ENCODE data around the gene NTN4. TPM values are rescaled to one million over a fixed set of nuclear protein-coding genes. Genes with fewer than 3 reads are reported as not detected.

The NTN4 gene
- total and polyA plus RNA-seq, 10 of the 15 experiments (the other 5 are each of a cell fraction or from before 2014, with no cell fraction given): 0.15 TPM; not detected in 9

- TF ChIP-seq WRNIP1 (IDR thresholded peaks at IDR 0.05; ENCODE audit: borderline replicate concordance, low read depth, low read length) (no peak), NRF1 (conservative IDR thresholded peaks at IDR 0.05; ENCODE audit: low read depth, low read length) (no peak), CHD4 (IDR thresholded peaks at IDR 0.05) (no peak), PAX8 (IDR thresholded peaks at IDR 0.05) (no peak), RAD21 (IDR thresholded peaks at IDR 0.05; ENCODE audit: insufficient read depth, low read depth, low read length) (no peak), ZBTB40 (IDR thresholded peaks at IDR 0.05; ENCODE audit: borderline replicate concordance) (no peak)
Observed at GRCh38 chr12:95766356-95767019, 24.1 kb downstream of the NTN4 start (continued).

- POLR2A ChIA-PET: no interaction called here
- RAD21 ChIA-PET (ENCODE audit: unreplicated experiment): interaction anchor here (1.0 kb wide), 1 partner anchor 230 kb away, joined by 4 read pairs; no protein-coding TSS in a partner anchor
- H2AFZ ChIP-seq (ENCODE audit: control insufficient read depth, low read depth, low read length): no peak overlapping the region
- WGBS (ENCODE audit: insufficient coverage, insufficient replicate concordance, low lambda C conversion rate, missing lambda C conversion rate): 88% methylated on average over 1 of the region's 1 CpG
- no peaks in the 10 kb centered on the region for H3K9me3 ChIP-seq (replicated peaks; ENCODE audit: control insufficient read depth, insufficient read depth, low read length)
- SMC1A ChIA-PET (ENCODE audit: uncharacterized antibody, unreplicated experiment): no interaction called here
- H3K79me2 ChIP-seq (ENCODE audit: control insufficient read depth, insufficient read depth, low read length): no peaks in the 10 kb centered on the region
- no peak overlapping the region for H3K4me3 ChIP-seq
- in situ Hi-C loops (cut with MboI): no loop called here
- intact Hi-C loops (cut with micrococcal nuclease; ENCODE audit: unreplicated experiment): no loop called here
- H3K27ac ChIP-seq (ENCODE audit: control insufficient read depth, insufficient read depth): no peak overlapping the region
- no peak overlapping the region for H3K4me2 ChIP-seq (ENCODE audit: control insufficient read depth, insufficient read depth)
- no peaks in the 10 kb centered on the region for H3K36me3 ChIP-seq (ENCODE audit: control insufficient read depth in 2 of 2, insufficient read depth in 2 of 2, low read length in 1 of 2)
- ATAC-seq (no peak), FAIRE-seq (no peak), DNase-seq (ENCODE audit: low read depth, low spot score) (no peak)
- TF ChIP-seq SREBF1 (IDR thresholded peaks at IDR 0.05; ENCODE audit: low read length): no peak
- TF ChIP-seq MEF2A (IDR thresholded peaks at IDR 0.05; ENCODE audit: insufficient read depth, low read depth, low read length): no peak
- no peak for TF ChIP-seq E2F8 (IDR thresholded peaks at IDR 0.05; ENCODE audit: low read depth, partially characterized antibody)
- TF ChIP-seq GABPA (IDR thresholded peaks at IDR 0.05; ENCODE audit: low read depth): no peak
- TF ChIP-seq RFX5 (IDR thresholded peaks at IDR 0.05; ENCODE audit: low read depth, low read length): no peak
- no peak for TF ChIP-seq SMAD1 (IDR thresholded peaks at IDR 0.05; ENCODE audit: low read depth, partially characterized antibody)
- TF ChIP-seq EZH2 (IDR thresholded peaks at IDR 0.05; ENCODE audit: borderline replicate concordance, control insufficient read depth, low read depth, low read length): no peak
- TF ChIP-seq NR2C1 (IDR thresholded peaks at IDR 0.05): no peak
- no peak for TF ChIP-seq GATAD2B (conservative IDR thresholded peaks at IDR 0.05; ENCODE audit: low read depth)
- no peak for TF ChIP-seq NRF1 (conservative IDR thresholded peaks at IDR 0.05; ENCODE audit: low read depth, low read length)
- TF ChIP-seq NR2C2 (IDR thresholded peaks at IDR 0.05; ENCODE audit: borderline replicate concordance, control insufficient read depth, insufficient read length, low read depth): no peak
- no peak for TF ChIP-seq HDAC6 (IDR thresholded peaks at IDR 0.05; ENCODE audit: unreplicated experiment)
- H3K4me1 ChIP-seq (ENCODE audit: control insufficient read depth, insufficient read depth, low read length): no peaks in the 10 kb centered on the region
- H3K9ac ChIP-seq (ENCODE audit: control insufficient read depth, insufficient read depth, low read length): no peak overlapping the region
- 0 out of 4 replicates have a peak, but pooled peaks cover 0 to 2% of the 10 kb centered on the region in 2 experiments for H3K27me3 ChIP-seq (replicated peaks in 1 of 2; ENCODE audit: control insufficient read depth in 2 of 2, insufficient read depth in 2 of 2, low read length in 1 of 2)
- no peaks in the 10 kb centered on the region for H4K20me1 ChIP-seq (ENCODE audit: control insufficient read depth, insufficient read depth)
- CTCF ChIA-PET: interaction anchor here (0.6 kb wide), 1 partner anchor 50 kb away, joined by 4 read pairs; no protein-coding TSS in a partner anchor
- no TSS peak for BruUV-seq (replicated peaks)
Observed at GRCh38 chr12:95764848-95765247, 25.7 kb downstream of the NTN4 start.
